ENCODE data around the gene ME3.

ME3 gene

DNA sequence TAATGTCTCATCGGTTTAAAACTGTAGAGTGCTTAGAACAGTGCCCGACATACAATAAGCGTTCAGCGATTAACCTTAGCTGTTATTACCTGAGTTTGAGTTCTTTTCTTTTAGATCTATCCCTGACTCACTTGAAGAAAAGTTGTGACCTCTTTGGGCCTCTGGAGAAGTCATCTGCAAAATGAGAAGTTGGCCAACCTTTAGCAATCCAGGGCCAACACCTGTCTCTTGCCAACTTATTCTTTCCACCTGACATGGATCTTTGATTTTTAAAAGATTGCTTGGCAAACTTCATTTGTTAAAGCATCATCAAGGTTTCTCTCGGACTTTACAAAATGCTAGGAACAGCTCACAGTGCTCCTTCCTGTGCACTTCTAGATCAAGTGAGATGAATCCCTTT lies 208.5 kb downstream of the ME3 start:
- TF ChIP-seq, protein P1, sequence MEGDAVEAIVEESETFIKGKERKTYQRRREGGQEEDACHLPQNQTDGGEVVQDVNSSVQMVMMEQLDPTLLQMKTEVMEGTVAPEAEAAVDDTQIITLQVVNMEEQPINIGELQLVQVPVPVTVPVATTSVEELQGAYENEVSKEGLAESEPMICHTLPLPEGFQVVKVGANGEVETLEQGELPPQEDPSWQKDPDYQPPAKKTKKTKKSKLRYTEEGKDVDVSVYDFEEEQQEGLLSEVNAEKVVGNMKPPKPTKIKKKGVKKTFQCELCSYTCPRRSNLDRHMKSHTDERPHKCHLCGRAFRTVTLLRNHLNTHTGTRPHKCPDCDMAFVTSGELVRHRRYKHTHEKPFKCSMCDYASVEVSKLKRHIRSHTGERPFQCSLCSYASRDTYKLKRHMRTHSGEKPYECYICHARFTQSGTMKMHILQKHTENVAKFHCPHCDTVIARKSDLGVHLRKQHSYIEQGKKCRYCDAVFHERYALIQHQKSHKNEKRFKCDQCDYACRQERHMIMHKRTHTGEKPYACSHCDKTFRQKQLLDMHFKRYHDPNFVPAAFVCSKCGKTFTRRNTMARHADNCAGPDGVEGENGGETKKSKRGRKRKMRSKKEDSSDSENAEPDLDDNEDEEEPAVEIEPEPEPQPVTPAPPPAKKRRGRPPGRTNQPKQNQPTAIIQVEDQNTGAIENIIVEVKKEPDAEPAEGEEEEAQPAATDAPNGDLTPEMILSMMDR (IDR thresholded peaks at IDR 0.05; ENCODE audit: low read depth, low read length), result no peak
- no peak for DNase-seq (ENCODE audit: extremely low read depth, low read depth)

DNA sequence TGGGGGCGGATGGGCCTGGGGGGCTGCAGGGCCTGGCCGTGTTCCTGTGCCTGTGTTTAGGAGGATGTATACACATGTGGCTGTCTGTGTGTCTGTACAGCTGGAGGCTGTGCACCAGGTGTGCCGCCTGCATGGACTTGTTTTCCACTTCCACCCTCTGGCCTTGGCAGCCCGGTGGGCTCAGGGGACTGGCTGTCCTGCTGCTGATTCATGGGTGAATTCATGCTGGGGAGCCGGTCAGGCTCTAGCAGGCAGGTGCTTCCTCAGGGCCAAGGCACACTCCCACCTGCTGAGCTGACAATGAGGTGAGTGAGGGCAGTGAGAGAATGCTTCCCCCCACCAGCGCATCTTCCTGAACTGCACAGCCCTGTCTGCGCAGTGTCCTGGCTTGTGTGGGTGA lies 209.3 kb downstream of the ME3 start:
- DNase-seq (ENCODE audit: extremely low read depth, low read depth), result no peak
- TF ChIP-seq, protein P1 (IDR thresholded peaks at IDR 0.05; ENCODE audit: low read depth, low read length), result no peak

DNA sequence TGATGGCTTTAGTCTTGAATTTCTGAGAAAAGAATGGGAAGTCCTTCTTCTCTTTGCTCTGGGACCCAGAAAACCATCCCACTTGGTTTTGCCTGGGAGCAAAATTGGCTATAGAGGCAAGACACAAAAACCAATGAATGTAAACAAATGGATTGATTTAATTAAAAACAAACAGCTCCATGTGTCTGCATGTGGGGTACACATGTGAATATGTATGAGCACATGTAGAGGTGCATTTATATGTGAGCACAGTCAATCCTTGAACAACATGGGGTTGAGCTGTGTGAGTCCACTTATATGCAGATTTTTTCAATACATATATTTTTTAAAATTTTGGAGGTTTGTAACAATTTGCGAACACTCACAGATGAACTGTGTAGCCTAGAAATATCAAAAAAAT lies 210.5 kb downstream of the ME3 start:
- DNase-seq (ENCODE audit: extremely low read depth, low read depth), result no peak
- TF ChIP-seq, protein P1 (IDR thresholded peaks at IDR 0.05; ENCODE audit: low read depth, low read length), result no peak

DNA sequence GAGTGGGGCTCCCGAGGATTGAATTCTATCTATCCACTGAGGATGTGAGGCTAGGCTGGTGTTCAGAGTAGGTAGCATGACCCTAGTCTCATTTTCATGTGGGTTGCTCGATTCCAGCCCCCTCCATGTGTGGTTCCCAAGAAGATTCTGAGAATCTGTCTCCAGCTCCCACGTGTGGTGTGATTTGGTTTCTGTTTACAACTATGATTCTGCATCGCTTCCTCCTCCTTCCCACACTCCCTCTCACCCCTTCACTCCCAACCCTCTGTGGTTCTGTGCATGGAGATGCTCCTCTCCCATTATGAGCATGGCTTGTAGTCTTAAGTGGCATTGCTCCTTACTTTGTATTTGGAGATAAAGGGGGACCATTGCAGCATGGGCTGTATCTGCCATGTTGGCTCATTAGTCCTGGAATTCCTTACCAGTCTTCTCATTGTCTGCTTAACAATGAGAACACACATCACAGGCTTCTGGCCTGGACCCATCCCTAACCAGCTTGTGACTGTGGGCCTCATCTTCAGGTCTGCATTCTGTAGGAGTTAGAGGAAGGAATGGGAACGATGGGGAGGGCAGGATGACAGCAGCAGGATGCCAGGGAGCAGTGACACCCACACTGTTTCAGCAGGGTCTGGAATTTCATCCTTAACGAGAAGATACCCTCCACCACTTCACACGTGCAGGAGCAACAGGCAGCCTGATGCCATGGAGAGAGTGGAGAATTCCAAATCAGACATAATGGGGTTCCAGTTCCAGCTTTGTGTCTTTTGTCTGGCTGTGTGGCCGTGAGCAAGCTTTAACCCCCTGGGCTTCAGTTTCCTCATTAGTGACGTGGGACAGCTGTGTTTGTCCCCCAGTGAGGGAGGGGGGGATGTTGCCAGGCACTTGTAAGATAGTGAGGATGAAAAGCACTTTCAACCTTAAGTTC lies 211.7 kb downstream of the ME3 start:
- TF ChIP-seq, protein P1 (IDR thresholded peaks at IDR 0.05; ENCODE audit: low read depth, low read length), result no peak
- DNase-seq (ENCODE audit: extremely low read depth, low read depth), result no peak

DNA sequence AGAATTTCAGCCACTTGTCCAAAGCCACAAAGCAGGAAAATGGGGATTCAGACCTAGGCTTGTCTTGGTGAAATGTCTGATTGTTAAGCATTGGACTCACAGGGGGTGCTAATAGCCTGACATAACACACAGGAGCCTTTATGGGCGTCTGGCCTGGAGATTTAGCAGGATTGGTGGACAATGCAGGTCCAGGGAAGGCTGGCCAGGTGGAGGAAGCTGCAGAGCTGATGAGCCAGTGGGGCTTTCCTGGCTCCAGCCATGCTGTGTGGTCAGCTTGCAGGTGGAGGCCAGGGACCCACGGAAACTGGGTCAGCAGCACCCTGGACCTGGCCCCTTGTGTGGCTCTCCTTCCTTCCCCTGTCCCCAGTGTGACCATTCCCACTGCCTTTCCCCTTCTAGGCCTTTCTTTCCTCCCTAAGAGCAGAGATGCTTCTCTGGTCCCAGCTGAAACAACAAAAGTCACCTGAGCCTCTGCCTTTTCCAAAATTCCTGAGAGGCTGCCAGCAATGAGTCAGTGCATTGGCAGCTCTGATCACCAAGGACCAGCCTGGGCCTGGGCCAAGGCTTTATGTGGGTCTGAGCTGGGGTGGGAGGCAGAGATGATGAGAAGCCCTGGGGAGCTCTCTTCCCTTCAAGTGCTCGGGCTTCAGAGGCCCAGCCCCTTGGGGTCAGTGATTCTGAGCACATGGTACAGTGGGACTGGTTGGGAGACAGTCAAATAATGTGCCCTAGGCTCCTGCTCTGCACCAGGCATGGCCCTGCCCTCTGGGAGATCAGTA lies 212.5 kb downstream of the ME3 start:
- TF ChIP-seq, protein P1 (IDR thresholded peaks at IDR 0.05; ENCODE audit: low read depth, low read length), result no peak
- DNase-seq (ENCODE audit: extremely low read depth, low read depth), result no peak

DNA sequence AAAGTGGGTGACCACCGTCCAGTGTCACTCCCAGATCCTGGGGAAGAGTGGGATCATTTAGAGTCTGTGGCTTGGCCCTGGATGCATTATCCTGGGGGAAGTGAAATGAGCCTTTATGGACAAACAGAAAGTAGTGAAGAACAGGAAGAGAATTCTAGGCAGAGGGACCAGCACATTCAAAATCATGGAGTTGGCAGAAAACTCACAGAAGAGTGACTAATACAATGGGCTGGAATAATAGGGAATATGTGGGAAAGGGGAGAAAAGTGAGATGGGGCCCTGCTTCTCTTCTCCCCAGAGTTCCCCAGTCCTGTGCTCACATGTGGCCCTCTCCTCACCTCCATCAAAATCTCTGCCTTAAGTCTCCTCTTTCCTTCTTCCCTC lies 213.4 kb downstream of the ME3 start:
- TF ChIP-seq, protein P1 (IDR thresholded peaks at IDR 0.05; ENCODE audit: low read depth, low read length), result no peak

More for the DNA sequence above, 213.4 kb downstream of the ME3 start:
- no peak for DNase-seq (ENCODE audit: extremely low read depth, low read depth)
